ENCODE measurements around the gene MVK. TPM values are rescaled to one million over a fixed set of nuclear protein-coding genes. Genes with fewer than 3 reads are reported as not detected.

The MVK gene
- polyA plus RNA-seq, 3 donors, result 1.1 to 3.8 (median 1.6) TPM

DNA sequence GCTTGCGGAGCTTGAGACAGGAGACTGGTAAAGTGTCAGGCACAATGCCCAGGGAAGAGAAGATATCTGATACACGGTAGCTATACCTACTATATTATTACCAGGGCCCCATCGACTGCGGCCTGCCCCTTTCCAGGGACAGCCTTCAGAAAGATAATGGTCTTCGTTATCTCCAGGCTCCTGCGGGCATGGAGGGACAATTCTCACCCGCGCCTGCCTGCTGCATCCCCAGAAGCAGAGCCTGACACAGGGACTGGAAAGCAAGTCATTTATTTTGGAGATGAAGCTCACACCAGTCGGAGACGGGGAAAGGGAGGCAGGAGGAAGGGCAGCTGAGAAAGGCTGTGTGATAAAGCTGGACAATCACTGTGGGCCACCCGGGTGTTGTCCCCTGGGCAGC lies 72.1 kb downstream of the MVK start:
- intact Hi-C loops (cut with micrococcal nuclease), result no loop called here
- Histone ChIP-seq H3K9ac (ENCODE audit: insufficient read depth, low read length, poor library complexity, severe bottlenecking) (no peak overlapping the region), H3K79me2 (ENCODE audit: insufficient read depth, low read length) (no peaks in the 10 kb centered on the region), H3K36me3 (replicated peaks in 1 of 2; ENCODE audit: control insufficient read depth in 1 of 2, insufficient read depth in 2 of 2, low read length in 2 of 2) (no peaks in the 10 kb centered on the region), H3K4me3 (replicated peaks in 1 of 3; ENCODE audit: low read depth in 2 of 3, low read length in 3 of 3) (no peak overlapping the region), H3K27ac (ENCODE audit: low read depth in 1 of 2, low read length in 2 of 2) (no peak overlapping the region), H3K4me2 (replicated peaks; ENCODE audit: extremely low read depth, low read length, poor library complexity, severe bottlenecking) (no peak overlapping the region), H4K20me1 (ENCODE audit: insufficient read depth, low read length) (no peaks in the 10 kb centered on the region), H3K4me1 (ENCODE audit: control insufficient read depth in 1 of 2, insufficient read depth in 2 of 2, low read length in 2 of 2) (no peaks in the 10 kb centered on the region), H2AFZ (ENCODE audit: insufficient read depth, low read depth, low read length, poor library complexity, severe bottlenecking) (no peak overlapping the region), H3K27me3 (ENCODE audit: control insufficient read depth in 2 of 2, insufficient read depth in 2 of 2, low read length in 2 of 2) (no peaks in the 10 kb centered on the region), H3K9me3 (replicated peaks in 1 of 2; ENCODE audit: control insufficient read depth in 1 of 2, insufficient read depth in 1 of 2, low read length in 2 of 2) (no peaks in the 10 kb centered on the region)
- no peak overlapping the region for H3K27ac Mint-ChIP-seq
- TF ChIP-seq, protein P1, sequence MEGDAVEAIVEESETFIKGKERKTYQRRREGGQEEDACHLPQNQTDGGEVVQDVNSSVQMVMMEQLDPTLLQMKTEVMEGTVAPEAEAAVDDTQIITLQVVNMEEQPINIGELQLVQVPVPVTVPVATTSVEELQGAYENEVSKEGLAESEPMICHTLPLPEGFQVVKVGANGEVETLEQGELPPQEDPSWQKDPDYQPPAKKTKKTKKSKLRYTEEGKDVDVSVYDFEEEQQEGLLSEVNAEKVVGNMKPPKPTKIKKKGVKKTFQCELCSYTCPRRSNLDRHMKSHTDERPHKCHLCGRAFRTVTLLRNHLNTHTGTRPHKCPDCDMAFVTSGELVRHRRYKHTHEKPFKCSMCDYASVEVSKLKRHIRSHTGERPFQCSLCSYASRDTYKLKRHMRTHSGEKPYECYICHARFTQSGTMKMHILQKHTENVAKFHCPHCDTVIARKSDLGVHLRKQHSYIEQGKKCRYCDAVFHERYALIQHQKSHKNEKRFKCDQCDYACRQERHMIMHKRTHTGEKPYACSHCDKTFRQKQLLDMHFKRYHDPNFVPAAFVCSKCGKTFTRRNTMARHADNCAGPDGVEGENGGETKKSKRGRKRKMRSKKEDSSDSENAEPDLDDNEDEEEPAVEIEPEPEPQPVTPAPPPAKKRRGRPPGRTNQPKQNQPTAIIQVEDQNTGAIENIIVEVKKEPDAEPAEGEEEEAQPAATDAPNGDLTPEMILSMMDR (IDR thresholded peaks at IDR 0.05), result no peak
- H3K27me3 Mint-ChIP-seq (ENCODE audit: low read depth in 3 of 3), result peaks cover 7 to 16% (median 7%) of the 10 kb centered on the region in 3 donors
- WGBS (ENCODE audit: insufficient coverage), result 85% methylated on average over 5 of the region's 11 CpGs
- no peaks in the 10 kb centered on the region for H3K4me1 Mint-ChIP-seq
- no peak overlapping the region for H3K4me3 Mint-ChIP-seq
- DNase-seq, result no peak
- no peaks in the 10 kb centered on the region for H3K36me3 Mint-ChIP-seq
- peaks cover 0 to 1% (median 0%) of the 10 kb centered on the region in 7 donors for H3K9me3 Mint-ChIP-seq

Other genes starting within 250 kb of the MVK start
- gene MYO1H, start 225.9 kb upstream of the MVK start, polyA plus RNA-seq, result not detected
- gene KCTD10, start 96.5 kb upstream of the MVK start, polyA plus RNA-seq, result 10 to 100 TPM; 18.1 to 21.0 (median 20.0) TPM
- gene UBE3B, start 96.2 kb upstream of the MVK start, polyA plus RNA-seq, result 10 to 100 TPM; 14.4 to 25.9 (median 18.2) TPM
- 10 to 100 TPM in 2 of 3 donors, 1 to 10 TPM in 1; 5.0 to 15.6 (median 12.4) TPM for gene MMAB, start 290 bp upstream of the MVK start, polyA plus RNA-seq
- gene FAM222A, start 140.0 kb downstream of the MVK start, polyA plus RNA-seq, result under 1 TPM in 1 of 3 donors, not detected in 2; 0.09 TPM

Data from CD14-positive monocyte (primary cell).